Stimulated activated CD8-positive, alpha-beta memory T cell treated with anti-CD3 and anti-CD28 coated beads, Interleukin-7, amount 100 ng/mL, for 48 hours (primary cell): ENCODE measurements around the gene SLC43A1.

Experiments used
- DNase-seq, 2 donors: peaks; one replicate each; pipeline ENCODE4 v3.0.0-alpha.2; 2020; ENCODE audit warnings: low read depth in 1 of 2; ENCODE audit errors: extremely low read depth in 1 of 2

The SLC43A1 gene

GRCh38 chr11:57498540-57498939 is 17.0 kb downstream of the SLC43A1 start:
- no peak for DNase-seq

GRCh38 chr11:57497303-57498247 is 17.9 kb downstream of the SLC43A1 start:
- no peak for DNase-seq

- DNase-seq, result no peak
Measured at GRCh38 chr11:57496109-57496820, 19.2 kb downstream of the SLC43A1 start.

- DNase-seq, result peak; percentile 39 to 65
Measured at GRCh38 chr11:57493507-57494503, 21.7 kb downstream of the SLC43A1 start.

GRCh38 chr11:57491371-57492061 is 24.0 kb downstream of the SLC43A1 start:
- DNase-seq, result peak in 1 of 2 donors; percentile 37

GRCh38 chr11:57490456-57491248 is 24.9 kb downstream of the SLC43A1 start:
- no peak for DNase-seq

GRCh38 chr11:57487920-57488659 is 27.4 kb downstream of the SLC43A1 start:
- DNase-seq, result no peak

- no peak for DNase-seq
Measured at GRCh38 chr11:57487021-57487778, 28.3 kb downstream of the SLC43A1 start.

- no peak for DNase-seq
Measured at GRCh38 chr11:57485217-57485990, 30.1 kb downstream of the SLC43A1 start.

- DNase-seq, result no peak
Measured at GRCh38 chr11:57484141-57484710, 31.3 kb downstream of the SLC43A1 start.

GRCh38 chr11:57483562-57483918 is 32.0 kb downstream of the SLC43A1 start:
- DNase-seq, result no peak

GRCh38 chr11:57482782-57483561 is 32.5 kb downstream of the SLC43A1 start:
- DNase-seq, result peak in 1 of 2 donors; percentile 55

GRCh38 chr11:57481915-57482781 is 33.4 kb downstream of the SLC43A1 start:
- no peak for DNase-seq

GRCh38 chr11:57481315-57481714 is 34.2 kb downstream of the SLC43A1 start:
- no peak for DNase-seq
